HEK293T (cell line): ENCODE data around the gene TSEN34.
A peak's percentile ranks its signal among the peaks of the same experiment; 100 is the strongest.
"Not testable (repeated sequence)": the region's sequence is repeated elsewhere in the genome, so short reads cannot be mapped to it uniquely, and the experiment has no call there.

Experiments used
- CTCF ChIA-PET: fragments of 350-600 bp; formaldehyde crosslinking; extraction: SDS; loops from one replicate; lab custom pipeline; 2021; ENCODE audit warnings: antibody characterized with exemption, inconsistent platforms; lab: Yijun Ruan, JAX
- POLR2A ChIA-PET: fragments of 350-600 bp; formaldehyde crosslinking; extraction: SDS; loops from one replicate; lab custom pipeline; 2020; ENCODE audit warnings: antibody characterized with exemption, inconsistent platforms; lab: Yijun Ruan, JAX
- DNase-seq: peaks from one replicate; pipeline ENCODE4 v3.0.0; 2012; ENCODE audit warnings: mixed read lengths; ENCODE audit errors: extremely low spot score
- ARNT ChIP-seq: fragments of 450-650 bp; IDR thresholded peaks from 2 replicates; pipeline ENCODE4 v1.6.1; 2017; ENCODE audit warnings: mild to moderate bottlenecking
- BHLHE40 ChIP-seq: fragments of 450-650 bp; IDR thresholded peaks from 2 replicates; pipeline ENCODE4 v1.6.1; 2016; ENCODE audit warnings: mild to moderate bottlenecking, moderate library complexity, borderline replicate concordance
- CTBP1 ChIP-seq: fragments of 450-650 bp; IDR thresholded peaks from 2 replicates; pipeline ENCODE4 v1.6.1; 2016; ENCODE audit warnings: borderline replicate concordance
- ELF4 ChIP-seq: fragments of 450-650 bp; IDR thresholded peaks from 2 replicates; pipeline ENCODE4 v1.6.1; 2017; ENCODE audit warnings: antibody characterized with exemption
- FOXA1 ChIP-seq: fragments of 450-650 bp; IDR thresholded peaks from 2 replicates; pipeline ENCODE4 v1.6.1; 2016; ENCODE audit warnings: mild to moderate bottlenecking
- FOXK2 ChIP-seq: fragments of 450-650 bp; IDR thresholded peaks from 2 replicates; pipeline ENCODE4 v1.6.1; 2016; ENCODE audit warnings: mild to moderate bottlenecking
- FOXM1 ChIP-seq: fragments of 450-650 bp; IDR thresholded peaks from 2 replicates; pipeline ENCODE4 v1.6.1; 2017; ENCODE audit warnings: mild to moderate bottlenecking, borderline replicate concordance
- HDGF ChIP-seq: fragments of 450-650 bp; IDR thresholded peaks from 2 replicates; pipeline ENCODE4 v1.6.1; 2017; ENCODE audit warnings: antibody characterized with exemption, borderline replicate concordance
- L3MBTL2 ChIP-seq: fragments of 450-650 bp; conservative IDR thresholded peaks from 2 replicates; pipeline ENCODE4 v1.6.1; 2016; ENCODE audit warnings: mild to moderate bottlenecking
- LEF1 ChIP-seq: fragments of 450-650 bp; IDR thresholded peaks from 2 replicates; pipeline ENCODE4 v1.6.1; 2017; ENCODE audit warnings: mild to moderate bottlenecking, borderline replicate concordance
- NFRKB ChIP-seq: fragments of 450-650 bp; IDR thresholded peaks from 2 replicates; pipeline ENCODE4 v1.6.1; 2016; ENCODE audit warnings: mild to moderate bottlenecking, moderate library complexity
- SP1 ChIP-seq: fragments of 450-650 bp; IDR thresholded peaks from 2 replicates; pipeline ENCODE4 v1.6.1; 2017
- SUZ12 ChIP-seq: fragments of 450-650 bp; IDR thresholded peaks from 2 replicates; pipeline ENCODE4 v1.6.1; 2016; ENCODE audit warnings: mild to moderate bottlenecking
- TARDBP ChIP-seq: fragments of 450-650 bp; IDR thresholded peaks from 2 replicates; pipeline ENCODE4 v1.6.1; 2016
- ZNF384 ChIP-seq: fragments of 450-650 bp; IDR thresholded peaks from 2 replicates; pipeline ENCODE4 v1.6.1; 2016
- TF ChIP-seq, protein P1 (sequence below): fragments of 450-650 bp; IDR thresholded peaks from 2 replicates; pipeline ENCODE4 v1.6.1; 2016

Gene TSEN34

GRCh38 chr19:54164369-54165068 is 26.6 kb upstream of the TSEN34 start:
- POLR2A ChIA-PET: interaction anchor here (0.9 kb wide), 1 partner anchor 28 kb away, joined by 3 read pairs; no protein-coding TSS in a partner anchor
- no peak for TF ChIP-seq FOXA1
- no peak for TF ChIP-seq HDGF
- peak; percentile 67 for DNase-seq
- CTCF ChIA-PET: no interaction called here

DNA sequence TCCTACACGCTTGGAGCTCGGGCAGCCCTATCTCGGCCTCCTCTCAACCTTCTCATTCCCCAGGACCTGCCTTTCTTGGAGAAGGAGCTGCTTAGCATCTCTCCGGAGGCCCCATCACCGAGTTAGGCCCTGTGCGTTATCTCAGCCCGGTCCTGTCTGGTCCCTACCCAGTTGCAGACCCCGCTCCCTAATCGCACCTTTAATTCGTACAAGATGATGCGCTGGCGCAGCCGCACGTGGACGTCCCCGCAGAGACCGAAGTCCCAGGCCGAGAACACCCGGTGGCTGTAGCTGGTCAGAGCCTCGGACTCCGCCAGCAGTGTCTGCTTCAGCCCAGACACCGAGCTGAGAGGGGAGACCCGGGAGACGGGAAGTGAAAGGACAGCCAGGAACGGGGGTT is 25.9 kb upstream of the TSEN34 start:
- POLR2A ChIA-PET: interaction anchor here (0.9 kb wide), 1 partner anchor 28 kb away, joined by 3 read pairs; no protein-coding TSS in a partner anchor

GRCh38 chr19:54168174-54168917 is 22.8 kb upstream of the TSEN34 start:
- DNase-seq: peak; percentile 89
- TF ChIP-seq BHLHE40: no peak
- TF ChIP-seq TARDBP: no peak
- TF ChIP-seq, protein P1, sequence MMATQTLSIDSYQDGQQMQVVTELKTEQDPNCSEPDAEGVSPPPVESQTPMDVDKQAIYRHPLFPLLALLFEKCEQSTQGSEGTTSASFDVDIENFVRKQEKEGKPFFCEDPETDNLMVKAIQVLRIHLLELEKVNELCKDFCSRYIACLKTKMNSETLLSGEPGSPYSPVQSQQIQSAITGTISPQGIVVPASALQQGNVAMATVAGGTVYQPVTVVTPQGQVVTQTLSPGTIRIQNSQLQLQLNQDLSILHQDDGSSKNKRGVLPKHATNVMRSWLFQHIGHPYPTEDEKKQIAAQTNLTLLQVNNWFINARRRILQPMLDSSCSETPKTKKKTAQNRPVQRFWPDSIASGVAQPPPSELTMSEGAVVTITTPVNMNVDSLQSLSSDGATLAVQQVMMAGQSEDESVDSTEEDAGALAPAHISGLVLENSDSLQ: no peak
- no peak for TF ChIP-seq LEF1
- TF ChIP-seq FOXA1: no peak
- no peak for TF ChIP-seq ZNF384
- TF ChIP-seq L3MBTL2: no peak
- TF ChIP-seq HDGF: no peak
- no peak for TF ChIP-seq ARNT
- TF ChIP-seq FOXM1: no peak
- TF ChIP-seq FOXK2: no peak
- TF ChIP-seq NFRKB: no peak
- no peak for TF ChIP-seq SP1
- no peak for TF ChIP-seq SUZ12
- no peak for TF ChIP-seq ELF4
- no peak for TF ChIP-seq CTBP1
- CTCF ChIA-PET: no interaction called here
- POLR2A ChIA-PET: no interaction called here

More for the DNA sequence above, 25.9 kb upstream of the TSEN34 start:
- TF ChIP-seq, protein P1: no peak
- TF ChIP-seq SUZ12: no peak
- TF ChIP-seq ZNF384: no peak
- no peak for TF ChIP-seq LEF1
- TF ChIP-seq FOXK2: no peak
- TF ChIP-seq HDGF: no peak
- no peak for TF ChIP-seq ELF4
- TF ChIP-seq CTBP1: no peak
- no peak for TF ChIP-seq TARDBP
- no peak for TF ChIP-seq ARNT
- no peak for TF ChIP-seq BHLHE40
- no peak for TF ChIP-seq L3MBTL2
- CTCF ChIA-PET: no interaction called here
- no peak for DNase-seq

GRCh38 chr19:54169149-54169740 is 21.9 kb upstream of the TSEN34 start:
- TF ChIP-seq FOXM1: no peak
- TF ChIP-seq HDGF: no peak
- TF ChIP-seq, protein P1: no peak
- no peak for TF ChIP-seq SP1
- ChIA-PET CTCF (interaction anchor here (0.6 kb wide), 1 partner anchor 249 kb away, joined by 4 read pairs; no protein-coding TSS in a partner anchor), POLR2A (interaction anchor here (1.2 kb wide), 1 partner anchor 19 kb away, joined by 3 read pairs; no protein-coding TSS in a partner anchor)
- no peak for DNase-seq

GRCh38 chr19:54171736-54172431 is 19.2 kb upstream of the TSEN34 start:
- DNase-seq, CTCF ChIA-PET: not testable (repeated sequence)
- POLR2A ChIA-PET: interaction anchor here (1.1 kb wide), 1 partner anchor 12 kb away, joined by 3 read pairs; no protein-coding TSS in a partner anchor
